ENCODE results near the gene MITF.

DNA sequence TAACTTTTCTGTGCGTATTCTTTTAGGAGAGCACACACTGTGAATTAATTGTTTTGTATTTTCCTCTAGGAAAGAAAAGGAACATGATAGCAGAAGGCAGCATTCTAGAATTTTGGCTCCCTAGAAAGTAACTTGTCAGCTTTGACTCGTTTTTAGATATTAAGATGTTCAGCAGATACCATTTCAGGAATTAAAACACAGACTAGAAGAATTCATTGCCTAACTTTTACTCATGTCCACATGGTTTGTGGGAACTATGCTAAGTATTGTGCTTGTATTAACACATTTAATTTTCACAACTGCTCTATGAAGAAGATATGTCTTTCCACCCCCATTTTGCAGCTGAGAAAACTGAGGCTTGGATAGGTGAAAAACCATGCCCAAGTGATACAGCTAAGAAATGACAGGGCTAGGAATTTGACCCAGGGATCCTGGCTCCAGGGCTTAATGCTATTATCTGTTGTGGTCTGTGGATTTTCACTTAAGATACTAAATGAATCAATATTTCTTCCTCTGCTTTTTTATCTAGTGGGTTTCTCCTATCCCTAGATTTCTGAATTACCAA is 128.8 kb downstream of the MITF start:
- TF ChIP-seq, protein P1, sequence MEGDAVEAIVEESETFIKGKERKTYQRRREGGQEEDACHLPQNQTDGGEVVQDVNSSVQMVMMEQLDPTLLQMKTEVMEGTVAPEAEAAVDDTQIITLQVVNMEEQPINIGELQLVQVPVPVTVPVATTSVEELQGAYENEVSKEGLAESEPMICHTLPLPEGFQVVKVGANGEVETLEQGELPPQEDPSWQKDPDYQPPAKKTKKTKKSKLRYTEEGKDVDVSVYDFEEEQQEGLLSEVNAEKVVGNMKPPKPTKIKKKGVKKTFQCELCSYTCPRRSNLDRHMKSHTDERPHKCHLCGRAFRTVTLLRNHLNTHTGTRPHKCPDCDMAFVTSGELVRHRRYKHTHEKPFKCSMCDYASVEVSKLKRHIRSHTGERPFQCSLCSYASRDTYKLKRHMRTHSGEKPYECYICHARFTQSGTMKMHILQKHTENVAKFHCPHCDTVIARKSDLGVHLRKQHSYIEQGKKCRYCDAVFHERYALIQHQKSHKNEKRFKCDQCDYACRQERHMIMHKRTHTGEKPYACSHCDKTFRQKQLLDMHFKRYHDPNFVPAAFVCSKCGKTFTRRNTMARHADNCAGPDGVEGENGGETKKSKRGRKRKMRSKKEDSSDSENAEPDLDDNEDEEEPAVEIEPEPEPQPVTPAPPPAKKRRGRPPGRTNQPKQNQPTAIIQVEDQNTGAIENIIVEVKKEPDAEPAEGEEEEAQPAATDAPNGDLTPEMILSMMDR (IDR thresholded peaks at IDR 0.05; ENCODE audit: insufficient read depth, low read depth, low read length) = no peak
- TF ChIP-seq EZH2 (IDR thresholded peaks at IDR 0.05; ENCODE audit: insufficient read depth, low read length) = no peak
